Activated naive CD4-positive, alpha-beta T cell treated with anti-CD3 and anti-CD28 coated beads, Interleukin-2, amount 50 U/mL, for 16 hours (primary cell): ENCODE results near the gene XIRP1.
"Not testable (repeated sequence)": the region's sequence is repeated elsewhere in the genome, so short reads cannot be mapped to it uniquely, and the experiment has no call there.

Experiments used
- DNase-seq: peaks from one replicate; pipeline ENCODE4 v3.0.0-alpha.2; 2020

The XIRP1 gene

GRCh38 chr3:39192490-39193092 lies at the start of gene XIRP1:
Gene XIRP1 (minus strand): TSS chr3:39192595. CDS start chr3:39189445, 3,150 bp downstream.
- DNase-seq, result no peak

- DNase-seq, result no peak
These were observed 49.2 kb upstream of the XIRP1 start for GRCh38 chr3:39241561-39241960.

- no peak for DNase-seq
These were observed 44.6 kb upstream of the XIRP1 start for GRCh38 chr3:39237027-39237426.

- no peak for DNase-seq
These were observed 42.3 kb upstream of the XIRP1 start for GRCh38 chr3:39234651-39235050.

- DNase-seq, result no peak
These were observed 40.5 kb upstream of the XIRP1 start for GRCh38 chr3:39232859-39233258.

GRCh38 chr3:39230453-39230852 lies 38.1 kb upstream of the XIRP1 start:
- DNase-seq, result no peak

GRCh38 chr3:39228496-39228895 lies 36.1 kb upstream of the XIRP1 start:
- no peak for DNase-seq

- not testable (repeated sequence) for DNase-seq
These were observed 35.2 kb upstream of the XIRP1 start for GRCh38 chr3:39227596-39227995.

GRCh38 chr3:39226106-39226741 lies 33.8 kb upstream of the XIRP1 start:
- no peak for DNase-seq

- no peak for DNase-seq
These were observed 31.9 kb upstream of the XIRP1 start for GRCh38 chr3:39224288-39224687.

GRCh38 chr3:39222939-39223338 lies 30.5 kb upstream of the XIRP1 start:
- DNase-seq, result no peak

GRCh38 chr3:39222462-39222861 lies 30.1 kb upstream of the XIRP1 start:
- no peak for DNase-seq

- no peak for DNase-seq
These were observed 28.7 kb upstream of the XIRP1 start for GRCh38 chr3:39221141-39221530.

GRCh38 chr3:39220407-39221140 lies 28.2 kb upstream of the XIRP1 start:
- DNase-seq, result no peak

- DNase-seq, result no peak
These were observed 27.3 kb upstream of the XIRP1 start for GRCh38 chr3:39219702-39220101.

- no peak for DNase-seq
These were observed 23.9 kb upstream of the XIRP1 start for GRCh38 chr3:39216176-39216790.

- no peak for DNase-seq
These were observed 21.2 kb upstream of the XIRP1 start for GRCh38 chr3:39213613-39214012.

- DNase-seq, result no peak
These were observed 20.3 kb upstream of the XIRP1 start for GRCh38 chr3:39212665-39213064.

- no peak for DNase-seq
These were observed 19.1 kb upstream of the XIRP1 start for GRCh38 chr3:39211332-39212130.

- no peak for DNase-seq
These were observed 17.7 kb upstream of the XIRP1 start for GRCh38 chr3:39210078-39210477.

- DNase-seq, result no peak
These were observed 17.1 kb upstream of the XIRP1 start for GRCh38 chr3:39209329-39209970.

GRCh38 chr3:39208463-39209055 lies 16.2 kb upstream of the XIRP1 start:
- no peak for DNase-seq
